NCI-H748 (cell line): ENCODE results near the gene CGB3.
"Not testable (repeated sequence)": the region's sequence is repeated elsewhere in the genome, so short reads cannot be mapped to it uniquely, and the experiment has no call there.

Source experiments
- DNase-seq: peaks from one replicate; lab custom pipeline; 2025; ENCODE audit not compliant: unreplicated experiment; lab: John Stamatoyannopoulos, UW

CGB3 gene

DNA sequence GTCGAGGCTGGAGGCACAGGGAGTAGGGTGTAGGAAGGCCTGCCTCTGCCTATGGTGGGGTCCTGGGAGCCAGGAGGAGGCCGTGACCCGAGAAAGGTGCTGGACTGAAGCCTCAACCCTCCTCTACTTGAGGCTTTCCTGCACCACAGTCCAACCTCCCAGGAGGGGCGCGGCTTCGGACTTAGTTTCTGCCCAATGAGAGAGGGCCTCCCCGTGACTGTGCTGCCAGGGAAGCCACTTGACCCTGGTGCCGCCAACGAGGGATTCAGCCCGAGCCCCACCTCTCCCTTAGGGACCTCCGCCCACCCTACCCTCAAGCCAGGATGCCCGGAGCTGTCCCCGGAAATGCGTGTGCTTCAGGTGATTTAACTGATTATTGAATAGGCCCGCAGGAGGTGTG, at the start of gene CGB3:
Gene CGB3, minus strand, starts transcription at position 101 of the 400 bp plus-strand sequence. CDS start 362 bp downstream, outside the sequence.
- DNase-seq = not testable (repeated sequence)

DNA sequence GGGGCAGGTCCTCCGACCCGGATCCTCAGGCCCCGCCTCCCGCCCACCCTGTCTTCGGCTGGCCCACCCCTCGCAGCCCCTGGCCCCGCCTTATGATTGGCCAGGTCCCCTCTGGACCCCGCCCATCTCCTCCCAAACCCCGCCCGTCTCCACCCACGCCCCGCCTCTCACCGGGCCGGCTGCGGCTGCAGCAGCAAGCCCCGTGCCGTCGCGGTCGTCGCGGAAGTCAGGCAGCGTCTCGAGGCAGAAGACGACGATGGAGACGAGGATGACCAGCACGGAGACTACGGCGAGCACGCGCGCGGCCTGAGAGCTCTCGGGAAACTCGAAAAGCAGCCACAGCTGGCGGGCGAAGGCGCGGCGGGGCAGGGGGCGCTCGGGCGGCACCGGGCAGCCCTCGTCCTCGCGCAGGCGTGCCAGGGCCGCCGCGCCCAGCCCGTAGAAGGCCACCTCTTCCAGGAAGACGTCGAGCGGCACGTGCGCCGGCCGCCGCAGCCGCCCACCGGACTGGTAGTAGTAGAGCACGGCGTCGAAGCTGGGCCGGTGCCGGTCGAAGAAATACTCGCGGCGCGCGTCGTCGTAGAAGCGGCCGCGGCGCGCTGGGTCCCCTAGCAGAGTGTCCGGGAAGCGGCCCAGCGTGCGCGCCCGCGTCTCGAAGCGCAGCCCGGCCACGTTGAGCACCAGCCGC, 47.9 kb upstream of the CGB3 start:
- no peak for DNase-seq

DNA sequence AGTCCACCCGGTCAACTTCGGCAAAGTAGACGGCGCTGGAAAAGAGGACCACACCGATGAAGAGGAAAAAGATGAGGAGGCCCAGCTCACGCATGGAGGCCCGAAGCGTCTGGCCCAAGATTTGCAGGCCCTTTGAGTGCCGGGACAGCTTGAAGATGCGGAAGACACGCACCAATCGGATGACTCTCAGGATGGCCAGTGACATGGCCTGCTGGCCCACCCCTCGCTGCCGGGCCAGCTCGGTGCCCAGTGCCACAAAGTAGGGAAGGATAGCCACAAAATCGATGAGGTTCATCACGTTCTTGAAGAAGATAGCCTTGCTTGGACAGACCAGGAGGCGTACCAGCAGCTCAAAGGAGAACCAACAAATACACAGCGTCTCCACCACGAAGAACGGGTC, 46.3 kb upstream of the CGB3 start:
- no peak for DNase-seq

DNA sequence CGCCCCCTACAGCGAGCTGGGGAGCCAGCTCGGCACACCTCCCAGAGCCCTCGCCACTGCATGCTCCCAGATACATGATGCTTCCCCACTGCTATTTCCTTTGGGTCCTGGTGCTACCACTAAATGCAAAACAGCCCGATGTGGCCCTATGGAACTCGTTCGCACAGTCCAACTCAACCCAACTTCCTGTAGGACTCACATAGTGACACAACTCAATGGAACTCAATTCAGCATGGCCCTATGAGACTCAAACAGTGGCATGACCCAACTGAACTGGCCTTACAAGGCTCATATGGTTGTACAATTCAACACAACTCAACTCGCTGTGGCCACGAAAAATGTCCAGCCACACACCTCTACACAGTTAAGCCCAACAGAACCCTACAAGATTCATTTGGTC, 44.9 kb upstream of the CGB3 start:
- DNase-seq = no peak

DNA sequence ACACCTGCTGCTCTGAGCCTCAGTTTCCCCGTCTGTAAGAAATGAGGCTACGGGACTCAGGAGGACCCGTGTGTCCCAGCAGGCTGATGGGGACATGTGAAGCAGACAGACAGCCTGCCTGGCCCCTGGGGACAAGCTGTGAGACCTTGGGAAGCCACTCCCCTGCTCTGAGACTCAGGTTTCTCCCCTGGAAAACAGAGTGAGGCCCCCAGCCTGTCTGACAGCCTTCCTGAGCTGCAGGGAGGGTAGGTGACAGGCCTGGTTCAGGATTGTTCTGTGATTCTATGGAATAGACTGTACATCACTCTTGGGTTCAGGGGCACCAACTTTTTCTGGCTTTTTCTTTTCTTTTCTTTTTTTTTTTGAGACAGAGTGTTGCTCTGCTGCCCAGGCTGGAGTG, 43.4 kb upstream of the CGB3 start:
- DNase-seq = no peak

DNA sequence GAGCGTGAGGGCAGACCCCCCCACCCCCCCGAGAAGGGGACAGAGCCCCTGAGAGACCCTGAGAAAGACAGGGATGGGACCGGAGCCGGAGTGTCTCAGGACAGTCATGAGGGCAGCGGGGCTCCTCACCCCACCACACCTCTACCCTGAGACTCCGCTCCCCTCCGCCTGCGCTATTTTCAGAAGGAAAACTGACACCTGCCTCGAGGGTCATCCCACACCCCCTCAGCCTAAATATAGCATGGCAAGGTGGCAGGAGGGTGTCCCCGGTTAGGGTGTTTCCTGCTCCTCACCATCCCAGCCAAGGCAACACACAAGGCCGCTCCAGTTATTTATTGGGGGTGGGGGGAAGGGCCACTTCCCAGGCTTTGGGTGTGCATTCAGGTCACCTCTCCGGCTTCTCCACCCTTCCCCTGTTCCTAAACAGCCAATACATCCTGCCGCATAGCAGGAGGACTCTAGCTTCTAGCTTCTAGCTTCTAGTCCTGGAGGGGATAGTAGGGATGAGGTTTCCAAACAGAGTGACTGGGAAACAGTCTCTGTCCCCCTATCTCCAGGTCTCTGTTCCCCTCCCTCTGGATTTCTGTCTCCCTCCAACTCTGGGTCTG, 41.9 kb upstream of the CGB3 start:
- DNase-seq = no peak

DNA sequence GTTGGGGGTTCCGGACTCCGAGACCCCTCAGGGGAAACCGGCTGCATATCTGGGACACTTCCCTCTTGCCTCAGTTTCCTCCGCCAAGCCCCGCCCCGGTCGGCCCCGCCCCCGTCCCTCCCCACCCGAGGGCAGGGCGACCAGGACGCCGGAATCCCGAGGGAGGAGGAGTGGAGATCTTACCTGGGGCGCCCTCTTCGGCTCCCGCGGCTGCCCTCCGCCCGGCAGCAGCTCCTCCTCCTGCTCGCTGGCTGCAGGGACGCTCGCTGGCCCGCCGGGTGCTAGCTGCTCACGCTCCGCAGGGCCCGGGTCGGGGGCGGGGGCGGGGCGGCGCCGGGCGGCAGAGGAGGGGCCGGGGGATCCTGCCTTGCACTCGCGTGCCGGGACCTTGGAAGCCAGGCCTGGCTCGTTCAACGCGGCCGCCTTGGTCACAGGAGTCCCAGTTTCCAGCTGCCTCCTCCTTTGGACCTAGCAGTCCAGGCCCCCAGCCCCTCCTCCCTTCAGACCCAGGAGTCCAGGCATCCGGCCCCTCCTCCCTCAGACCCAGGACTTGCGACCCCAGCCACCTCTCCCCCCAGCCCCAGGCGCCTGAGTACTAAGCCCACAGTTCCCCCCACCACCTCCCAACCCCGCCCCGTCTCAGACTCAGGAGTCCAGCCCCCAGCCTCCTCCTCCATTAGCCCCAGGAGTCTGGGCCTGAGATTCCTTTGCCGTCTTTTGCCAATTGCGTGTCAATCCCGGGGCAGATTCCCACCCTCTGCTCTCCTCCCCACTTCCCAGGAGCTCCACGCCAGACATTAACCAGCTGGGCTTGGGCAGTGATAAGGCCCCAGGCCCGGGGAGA, 40.9 kb upstream of the CGB3 start, which contains the start of gene NTF4:
Gene NTF4, minus strand, starts transcription at position 51 of the 844 bp plus-strand sequence. CDS start 2,821 bp downstream, outside the sequence.
- peak; percentile 36 for DNase-seq

DNA sequence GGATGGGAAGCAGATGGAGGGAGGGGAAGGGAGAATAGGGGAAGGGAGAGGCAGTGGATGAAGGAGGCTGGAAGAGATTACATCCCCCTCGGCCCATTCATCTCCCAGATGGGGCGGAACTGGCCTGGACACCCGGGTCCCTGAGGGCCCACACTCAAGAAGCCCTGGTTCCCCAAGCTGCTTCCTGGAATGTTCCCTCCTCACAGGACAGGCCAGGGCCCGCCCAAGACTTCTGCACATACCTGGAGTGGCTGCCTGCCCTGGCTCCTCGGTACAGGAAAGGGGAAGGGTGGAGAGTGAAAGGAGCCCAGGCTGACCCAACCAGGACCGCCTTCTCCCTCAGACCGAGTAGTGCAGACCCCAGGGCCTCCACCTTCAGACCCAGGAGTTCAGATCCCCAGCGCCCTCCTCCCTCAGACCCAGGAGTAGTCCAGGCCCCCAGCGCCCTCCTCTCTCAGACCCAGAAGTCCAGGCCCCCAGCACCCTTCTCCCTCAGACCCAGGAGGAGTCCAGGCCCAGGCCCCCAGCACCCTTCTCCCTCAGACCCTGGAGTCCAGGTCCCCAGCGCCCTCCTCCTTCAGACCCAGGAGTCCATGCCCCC, 40.0 kb upstream of the CGB3 start:
- DNase-seq = no peak

DNA sequence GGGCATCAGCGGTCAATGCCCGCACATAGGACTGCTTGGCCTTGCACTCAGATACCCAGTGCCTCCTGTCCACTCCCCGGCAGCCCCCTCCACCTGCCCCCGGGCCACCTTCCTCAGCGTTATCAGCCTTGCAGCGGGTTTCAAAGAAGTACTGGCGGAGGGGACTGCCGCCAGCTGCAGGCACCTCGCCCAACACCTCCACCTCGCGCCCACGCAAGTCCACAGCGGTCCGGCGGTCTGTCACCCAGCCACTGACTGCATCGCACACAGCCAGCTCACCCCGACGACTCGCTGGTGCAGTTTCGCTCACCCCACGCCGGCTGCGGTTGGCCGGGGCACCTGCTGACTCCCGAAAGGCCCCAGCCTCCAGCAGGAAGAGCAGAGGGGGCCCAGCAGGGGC, 37.3 kb upstream of the CGB3 start:
- DNase-seq = no peak

DNA sequence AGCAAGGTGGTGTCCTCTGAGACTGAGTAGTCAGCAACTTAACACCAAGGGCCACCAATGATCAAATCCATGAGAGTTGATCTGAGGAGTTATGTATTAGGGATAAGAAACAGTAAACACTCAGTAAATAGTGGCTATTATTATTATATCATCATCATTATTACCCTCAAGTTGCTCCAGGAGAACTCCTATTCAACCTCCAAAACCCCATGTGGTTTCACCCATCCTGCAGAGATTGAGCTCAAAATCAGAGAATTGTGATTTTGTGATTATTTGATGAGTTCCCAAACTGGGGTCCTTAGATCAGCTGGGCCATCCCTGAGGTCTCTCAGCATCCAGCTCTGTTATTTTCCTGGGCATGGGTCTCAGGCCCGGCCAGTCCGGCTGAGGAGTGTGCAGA, 36.9 kb upstream of the CGB3 start:
- no peak for DNase-seq

DNA sequence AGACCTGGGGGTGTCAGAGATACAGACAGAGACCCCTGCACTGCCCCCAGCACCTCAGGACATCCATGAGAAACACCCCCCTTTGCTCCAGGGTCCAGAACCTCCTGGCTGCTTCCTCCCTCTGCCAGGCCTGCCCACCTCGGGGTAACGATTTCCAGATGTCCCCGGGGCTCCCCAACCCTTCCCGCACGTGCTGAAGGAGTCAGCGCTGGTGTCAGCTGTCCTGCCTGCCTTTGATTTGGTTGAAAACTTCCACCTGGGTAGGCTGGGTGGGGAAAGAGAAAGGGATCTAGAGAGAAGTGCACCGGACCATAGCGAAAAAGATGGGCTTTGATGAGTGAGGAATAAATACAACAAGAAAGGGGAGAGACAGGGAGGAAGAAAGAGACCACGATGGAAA, 34.9 kb upstream of the CGB3 start:
- DNase-seq = no peak

DNA sequence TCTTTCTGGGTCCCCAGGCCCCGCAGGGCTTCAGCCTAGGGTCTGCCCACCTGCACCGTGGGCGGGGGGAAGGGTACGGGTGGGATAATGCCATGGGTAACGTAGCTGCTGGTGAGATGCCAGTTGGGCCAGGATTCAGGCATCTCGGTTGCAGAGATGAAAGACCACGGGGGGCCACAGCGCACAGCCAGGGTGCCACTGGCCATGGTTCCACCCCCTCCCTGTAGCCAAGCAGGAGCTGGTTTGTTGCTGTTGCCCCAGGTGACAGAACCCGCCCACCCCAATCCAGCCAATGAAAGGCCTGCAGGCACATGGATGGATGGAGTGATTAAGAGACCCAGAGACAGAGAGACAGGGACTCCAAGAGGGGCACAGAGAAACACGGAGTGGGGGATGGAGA, 34.4 kb upstream of the CGB3 start:
- peak; percentile 23 for DNase-seq

DNA sequence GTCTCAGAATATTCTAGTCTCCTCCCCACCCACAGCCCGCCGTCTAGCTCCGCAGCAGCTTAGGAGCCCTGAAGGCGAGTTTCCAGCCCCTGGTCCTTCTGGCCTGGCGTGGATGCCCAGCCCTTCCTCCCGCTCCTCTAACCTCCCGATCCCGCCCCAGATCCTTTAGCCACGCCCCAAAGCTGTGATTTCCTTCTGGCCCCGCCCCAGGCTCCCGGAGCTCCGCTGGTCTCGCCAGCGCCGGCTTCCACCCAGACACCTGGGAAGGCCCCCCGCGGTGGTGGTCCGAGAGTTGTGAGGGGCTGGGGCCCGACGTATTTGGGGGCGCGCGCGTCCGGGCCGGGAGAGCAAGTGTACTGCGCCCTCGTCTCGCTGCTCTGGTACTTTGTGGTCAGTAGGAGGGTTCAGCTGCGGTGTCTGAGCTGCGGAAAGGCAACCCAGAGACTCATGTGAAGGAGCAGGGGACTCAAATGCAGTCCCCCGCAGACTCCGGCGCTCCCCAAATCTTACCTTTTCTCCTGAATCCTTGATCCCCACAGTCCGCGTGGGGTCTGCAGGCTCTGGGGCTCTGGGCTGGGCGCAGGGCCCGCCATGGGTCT, 33.6 kb upstream of the CGB3 start, which contains the start of gene CGB7:
Gene CGB7, minus strand, starts transcription at position 114 of the 599 bp plus-strand sequence. CDS start 2,374 bp downstream, outside the sequence.
- DNase-seq = peak; percentile 82

DNA sequence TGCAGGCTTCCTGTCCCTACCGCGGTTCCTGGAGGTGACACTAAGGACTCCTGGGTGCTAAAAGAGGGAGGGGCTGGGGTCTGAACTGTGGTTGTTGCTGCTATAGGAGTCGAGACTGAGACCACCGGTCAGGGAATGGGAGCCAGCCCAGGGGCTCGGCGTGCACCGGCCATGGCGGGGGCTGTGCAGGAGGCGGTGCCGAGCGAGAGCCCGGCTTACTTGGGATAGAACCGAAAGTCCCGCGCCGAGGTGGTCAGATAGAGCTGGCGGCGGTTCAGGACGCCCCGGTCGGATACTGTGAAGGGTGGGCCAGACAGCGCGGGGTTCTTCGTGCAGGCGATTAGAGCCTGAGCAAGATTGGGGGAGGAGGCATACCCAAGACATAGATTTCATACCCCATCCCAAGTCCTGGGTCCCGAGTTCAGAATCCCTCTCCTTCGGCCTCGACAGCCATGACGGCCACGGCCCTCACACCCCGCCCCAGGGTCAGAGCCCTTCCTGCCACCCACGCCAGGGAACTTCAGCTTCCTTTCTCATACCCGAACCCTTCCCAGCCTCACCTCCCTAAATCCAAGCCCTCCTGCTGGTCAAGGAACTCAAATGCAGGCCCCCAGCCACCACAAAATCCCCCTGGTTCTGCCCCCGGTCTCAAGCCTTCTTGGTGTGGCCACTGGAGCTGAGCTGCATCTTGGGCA, 32.9 kb upstream of the CGB3 start:
- not testable (repeated sequence) for DNase-seq

DNA sequence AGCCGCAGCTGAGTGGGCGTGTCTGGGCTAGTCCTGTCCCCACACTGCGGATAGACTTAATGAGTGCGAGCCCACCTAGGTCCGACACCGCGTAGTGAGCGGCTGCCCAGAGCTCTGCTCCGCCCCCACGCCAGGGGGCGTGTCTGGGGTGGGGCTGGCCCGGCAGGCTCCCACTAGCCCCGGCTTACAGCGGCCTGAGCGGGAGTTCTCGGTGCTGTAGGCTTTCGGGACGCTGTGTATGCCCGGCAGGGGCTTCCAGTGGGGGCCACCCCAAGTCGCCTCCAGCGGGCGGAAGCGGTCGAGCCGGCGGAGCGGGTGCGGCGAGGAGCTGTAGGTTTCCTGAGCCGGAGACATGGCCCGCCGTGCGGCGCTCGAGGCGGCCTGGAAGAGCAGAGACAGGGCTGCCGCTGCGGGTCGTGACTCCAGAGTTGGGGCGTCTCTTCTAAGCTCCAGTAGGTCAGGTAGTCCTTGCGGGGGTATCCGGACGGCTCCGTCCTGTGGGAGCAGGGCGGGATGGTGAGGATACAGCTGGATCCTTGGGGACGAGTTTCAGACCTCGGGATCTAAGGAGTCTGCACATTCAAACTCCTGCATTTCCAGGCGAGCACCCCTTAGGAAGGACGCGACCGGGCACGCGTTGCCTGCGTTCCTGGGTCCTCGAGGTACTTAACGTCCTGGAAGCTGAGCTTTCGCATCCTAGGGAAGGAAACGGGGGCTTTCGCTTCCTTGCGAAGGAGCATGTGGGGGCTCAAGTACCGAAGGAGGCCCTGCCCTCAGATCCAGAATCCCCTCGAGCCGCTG, 32.2 kb upstream of the CGB3 start:
- DNase-seq = peak; percentile 87

DNA sequence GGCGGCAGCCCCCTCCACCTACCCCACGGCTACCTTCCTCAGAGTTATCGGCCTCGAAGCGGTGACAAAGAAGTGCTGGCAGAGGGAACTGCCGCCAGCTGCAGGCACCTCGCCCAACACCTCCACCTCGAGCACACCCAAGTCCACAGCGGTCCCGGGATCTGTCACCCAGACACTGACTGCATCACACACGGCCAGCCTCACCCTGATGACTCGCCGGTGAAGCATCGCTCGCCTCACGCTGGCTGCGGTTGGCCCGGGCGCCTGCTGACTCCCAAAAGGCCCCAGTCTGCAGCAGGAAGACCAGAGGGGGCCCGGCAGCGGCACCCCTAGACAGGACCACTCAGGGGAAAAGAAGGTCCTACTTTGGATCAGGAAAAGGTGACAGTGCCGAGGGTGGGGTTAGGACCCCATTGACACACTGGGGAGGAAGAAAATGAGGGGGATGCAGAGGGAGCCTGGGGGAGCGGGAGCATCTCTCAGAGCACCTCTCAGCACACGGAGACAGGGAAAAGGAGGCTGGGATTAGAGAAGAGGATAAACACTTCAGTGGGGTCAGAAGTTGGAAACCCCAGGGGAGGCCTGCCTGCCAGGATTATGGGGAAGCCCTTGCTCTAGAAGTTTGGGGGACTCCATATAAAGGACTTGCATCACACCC, 26.4 kb upstream of the CGB3 start:
- not testable (repeated sequence) for DNase-seq

DNA sequence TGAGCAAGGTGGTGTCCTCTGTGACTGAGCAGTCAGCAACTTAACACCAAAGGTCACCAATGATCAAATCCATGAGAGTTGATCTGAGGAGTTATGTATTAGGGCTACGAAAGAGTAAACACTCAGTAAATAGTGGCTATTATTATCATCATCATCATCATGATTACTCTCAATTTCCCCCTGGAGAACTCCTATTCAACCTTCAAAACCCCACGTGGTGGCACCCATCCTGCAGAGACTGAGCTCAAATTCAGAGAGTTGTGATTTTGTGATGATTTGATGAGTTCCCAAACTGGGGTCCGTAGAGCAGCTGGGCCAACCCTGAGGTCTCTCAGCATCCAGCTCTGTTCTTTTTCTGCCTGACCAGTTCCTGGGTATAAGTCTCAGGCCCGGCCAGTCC, 25.7 kb upstream of the CGB3 start:
- not testable (repeated sequence) for DNase-seq

DNA sequence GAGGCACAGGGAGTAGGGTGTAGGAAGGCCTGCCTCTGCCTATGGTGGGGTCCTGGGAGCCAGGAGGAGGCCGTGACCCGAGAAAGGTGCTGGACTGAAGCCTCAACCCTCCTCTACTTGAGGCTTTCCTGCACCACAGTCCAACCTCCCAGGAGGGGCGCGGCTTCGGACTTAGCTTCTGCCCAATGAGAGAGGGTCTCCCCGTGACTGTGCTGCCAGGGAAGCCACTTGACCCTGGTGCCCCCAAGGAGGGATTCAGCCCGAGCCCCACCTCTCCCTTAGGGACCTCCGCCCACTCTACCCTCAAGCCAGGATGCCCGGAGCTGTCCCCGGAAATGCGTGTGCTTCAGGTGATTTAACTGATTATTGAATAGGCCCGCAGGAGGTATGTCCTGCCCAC, 24.9 kb upstream of the CGB3 start, which contains the start of gene CGB8:
Gene CGB8, minus strand, starts transcription at position 101 of the 400 bp plus-strand sequence. CDS start 372 bp downstream, outside the sequence.
- peak; percentile 30 for DNase-seq

DNA sequence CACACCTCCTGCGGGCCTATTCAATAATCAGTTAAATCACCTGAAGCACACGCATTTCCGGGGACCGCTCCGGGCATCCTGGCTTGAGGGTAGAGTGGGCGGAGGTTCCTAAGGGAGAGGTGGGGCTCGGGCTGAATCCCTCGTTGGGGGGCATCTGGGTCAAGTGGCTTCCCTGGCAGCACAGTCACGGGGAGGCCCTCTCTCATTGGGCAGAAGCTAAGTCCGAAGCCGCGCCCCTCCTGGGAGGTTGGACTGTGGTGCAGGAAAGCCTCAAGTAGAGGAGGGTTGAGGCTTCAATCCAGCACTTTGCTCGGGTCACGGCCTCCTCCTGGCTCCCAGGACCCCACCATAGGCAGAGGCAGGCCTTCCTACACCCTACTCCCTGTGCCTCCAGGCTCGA, 19.4 kb upstream of the CGB3 start, which contains the start of gene CGB5:
Gene CGB5, plus strand, starts transcription at position 301 of the 400 bp plus-strand sequence. CDS start 362 bp downstream, outside the sequence.
- not testable (repeated sequence) for DNase-seq
